GM12878 (cell line): ENCODE data around the gene HUNK.

ENCODE experiments used
- CBFB ChIP-seq: IDR thresholded peaks from 2 replicates; pipeline ENCODE4 v1.6.1; 2016; ENCODE audit warnings: antibody characterized with exemption, low read depth
- CHD1 ChIP-seq: IDR thresholded peaks from 2 replicates; pipeline ENCODE4 v1.6.1; 2012; ENCODE audit warnings: low read depth, low read length, improper control_type of control experiment
- LARP7 ChIP-seq: fragments of 450-650 bp; IDR thresholded peaks from 2 replicates; pipeline ENCODE4 v1.6.1; 2017; ENCODE audit warnings: mild to moderate bottlenecking
- MTA2 ChIP-seq: fragments of 450-650 bp; IDR thresholded peaks from 2 replicates; pipeline ENCODE4 v1.6.1; 2016; ENCODE audit warnings: low read depth, mild to moderate bottlenecking, moderate library complexity
- POLR2A ChIP-seq: IDR thresholded peaks from 2 replicates; pipeline ENCODE4 v1.6.1; 2011; ENCODE audit warnings: low read depth, mild to moderate bottlenecking, low read length
- TARDBP ChIP-seq: IDR thresholded peaks from 2 replicates; pipeline ENCODE4 v1.6.1; 2016; ENCODE audit warnings: borderline replicate concordance
- YY1 ChIP-seq: IDR thresholded peaks from 2 replicates; pipeline ENCODE4 v1.6.1; 2011; ENCODE audit warnings: low read depth, mild to moderate bottlenecking, low read length
- TF ChIP-seq, protein P1 (sequence below): IDR thresholded peaks from 2 replicates; pipeline ENCODE4 v1.6.1; 2012; ENCODE audit warnings: mild to moderate bottlenecking, low read depth, low read length
- TF ChIP-seq, protein P2 (sequence below): fragments of 450-650 bp; IDR thresholded peaks from 2 replicates; pipeline ENCODE4 v1.6.1; 2016; ENCODE audit warnings: mild to moderate bottlenecking, moderate library complexity, borderline replicate concordance
- TF ChIP-seq, protein P3 (sequence below), 3 experiments: IDR thresholded peaks in 2 of 3; conservative IDR thresholded peaks in 1 of 3; 2 replicates each; pipeline ENCODE4 v1.5.1; 2011; ENCODE audit warnings: low read depth in 3 of 3, low read length in 3 of 3, mild to moderate bottlenecking in 3 of 3, control low read depth in 2 of 3, moderate library complexity in 2 of 3, inconsistent platforms in 1 of 3, mixed read lengths in 1 of 3; ENCODE audit not compliant: control insufficient read depth in 2 of 3, insufficient read depth in 1 of 3; ENCODE audit errors: extremely low read depth in 1 of 3

DNA sequence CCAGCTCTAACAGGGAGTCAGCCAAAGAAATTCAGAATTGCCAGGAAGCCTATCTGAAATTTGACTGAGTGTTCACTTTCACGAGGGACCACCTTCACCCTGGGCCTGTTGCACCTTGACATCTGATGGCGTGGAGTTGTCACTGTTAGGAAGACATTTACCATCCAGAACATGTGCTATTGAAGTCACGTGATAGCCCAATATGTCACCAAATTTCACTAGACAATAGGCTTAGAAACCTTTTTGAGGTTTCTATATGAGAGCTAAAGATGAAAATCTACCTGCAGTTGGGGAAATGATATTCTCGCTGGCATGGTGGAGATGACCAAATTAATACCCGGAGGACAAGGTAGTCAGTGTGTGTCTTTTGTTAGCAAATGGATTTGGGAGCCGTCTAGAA lies 102.7 kb downstream of the HUNK start:
- TF ChIP-seq, protein P1, sequence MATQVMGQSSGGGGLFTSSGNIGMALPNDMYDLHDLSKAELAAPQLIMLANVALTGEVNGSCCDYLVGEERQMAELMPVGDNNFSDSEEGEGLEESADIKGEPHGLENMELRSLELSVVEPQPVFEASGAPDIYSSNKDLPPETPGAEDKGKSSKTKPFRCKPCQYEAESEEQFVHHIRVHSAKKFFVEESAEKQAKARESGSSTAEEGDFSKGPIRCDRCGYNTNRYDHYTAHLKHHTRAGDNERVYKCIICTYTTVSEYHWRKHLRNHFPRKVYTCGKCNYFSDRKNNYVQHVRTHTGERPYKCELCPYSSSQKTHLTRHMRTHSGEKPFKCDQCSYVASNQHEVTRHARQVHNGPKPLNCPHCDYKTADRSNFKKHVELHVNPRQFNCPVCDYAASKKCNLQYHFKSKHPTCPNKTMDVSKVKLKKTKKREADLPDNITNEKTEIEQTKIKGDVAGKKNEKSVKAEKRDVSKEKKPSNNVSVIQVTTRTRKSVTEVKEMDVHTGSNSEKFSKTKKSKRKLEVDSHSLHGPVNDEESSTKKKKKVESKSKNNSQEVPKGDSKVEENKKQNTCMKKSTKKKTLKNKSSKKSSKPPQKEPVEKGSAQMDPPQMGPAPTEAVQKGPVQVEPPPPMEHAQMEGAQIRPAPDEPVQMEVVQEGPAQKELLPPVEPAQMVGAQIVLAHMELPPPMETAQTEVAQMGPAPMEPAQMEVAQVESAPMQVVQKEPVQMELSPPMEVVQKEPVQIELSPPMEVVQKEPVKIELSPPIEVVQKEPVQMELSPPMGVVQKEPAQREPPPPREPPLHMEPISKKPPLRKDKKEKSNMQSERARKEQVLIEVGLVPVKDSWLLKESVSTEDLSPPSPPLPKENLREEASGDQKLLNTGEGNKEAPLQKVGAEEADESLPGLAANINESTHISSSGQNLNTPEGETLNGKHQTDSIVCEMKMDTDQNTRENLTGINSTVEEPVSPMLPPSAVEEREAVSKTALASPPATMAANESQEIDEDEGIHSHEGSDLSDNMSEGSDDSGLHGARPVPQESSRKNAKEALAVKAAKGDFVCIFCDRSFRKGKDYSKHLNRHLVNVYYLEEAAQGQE, result no peak
- TF ChIP-seq, protein P2, sequence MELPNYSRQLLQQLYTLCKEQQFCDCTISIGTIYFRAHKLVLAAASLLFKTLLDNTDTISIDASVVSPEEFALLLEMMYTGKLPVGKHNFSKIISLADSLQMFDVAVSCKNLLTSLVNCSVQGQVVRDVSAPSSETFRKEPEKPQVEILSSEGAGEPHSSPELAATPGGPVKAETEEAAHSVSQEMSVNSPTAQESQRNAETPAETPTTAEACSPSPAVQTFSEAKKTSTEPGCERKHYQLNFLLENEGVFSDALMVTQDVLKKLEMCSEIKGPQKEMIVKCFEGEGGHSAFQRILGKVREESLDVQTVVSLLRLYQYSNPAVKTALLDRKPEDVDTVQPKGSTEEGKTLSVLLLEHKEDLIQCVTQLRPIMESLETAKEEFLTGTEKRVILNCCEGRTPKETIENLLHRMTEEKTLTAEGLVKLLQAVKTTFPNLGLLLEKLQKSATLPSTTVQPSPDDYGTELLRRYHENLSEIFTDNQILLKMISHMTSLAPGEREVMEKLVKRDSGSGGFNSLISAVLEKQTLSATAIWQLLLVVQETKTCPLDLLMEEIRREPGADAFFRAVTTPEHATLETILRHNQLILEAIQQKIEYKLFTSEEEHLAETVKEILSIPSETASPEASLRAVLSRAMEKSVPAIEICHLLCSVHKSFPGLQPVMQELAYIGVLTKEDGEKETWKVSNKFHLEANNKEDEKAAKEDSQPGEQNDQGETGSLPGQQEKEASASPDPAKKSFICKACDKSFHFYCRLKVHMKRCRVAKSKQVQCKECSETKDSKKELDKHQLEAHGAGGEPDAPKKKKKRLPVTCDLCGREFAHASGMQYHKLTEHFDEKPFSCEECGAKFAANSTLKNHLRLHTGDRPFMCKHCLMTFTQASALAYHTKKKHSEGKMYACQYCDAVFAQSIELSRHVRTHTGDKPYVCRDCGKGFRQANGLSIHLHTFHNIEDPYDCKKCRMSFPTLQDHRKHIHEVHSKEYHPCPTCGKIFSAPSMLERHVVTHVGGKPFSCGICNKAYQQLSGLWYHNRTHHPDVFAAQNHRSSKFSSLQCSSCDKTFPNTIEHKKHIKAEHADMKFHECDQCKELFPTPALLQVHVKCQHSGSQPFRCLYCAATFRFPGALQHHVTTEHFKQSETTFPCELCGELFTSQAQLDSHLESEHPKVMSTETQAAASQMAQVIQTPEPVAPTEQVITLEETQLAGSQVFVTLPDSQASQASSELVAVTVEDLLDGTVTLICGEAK, result no peak
- TF ChIP-seq, protein P3, sequence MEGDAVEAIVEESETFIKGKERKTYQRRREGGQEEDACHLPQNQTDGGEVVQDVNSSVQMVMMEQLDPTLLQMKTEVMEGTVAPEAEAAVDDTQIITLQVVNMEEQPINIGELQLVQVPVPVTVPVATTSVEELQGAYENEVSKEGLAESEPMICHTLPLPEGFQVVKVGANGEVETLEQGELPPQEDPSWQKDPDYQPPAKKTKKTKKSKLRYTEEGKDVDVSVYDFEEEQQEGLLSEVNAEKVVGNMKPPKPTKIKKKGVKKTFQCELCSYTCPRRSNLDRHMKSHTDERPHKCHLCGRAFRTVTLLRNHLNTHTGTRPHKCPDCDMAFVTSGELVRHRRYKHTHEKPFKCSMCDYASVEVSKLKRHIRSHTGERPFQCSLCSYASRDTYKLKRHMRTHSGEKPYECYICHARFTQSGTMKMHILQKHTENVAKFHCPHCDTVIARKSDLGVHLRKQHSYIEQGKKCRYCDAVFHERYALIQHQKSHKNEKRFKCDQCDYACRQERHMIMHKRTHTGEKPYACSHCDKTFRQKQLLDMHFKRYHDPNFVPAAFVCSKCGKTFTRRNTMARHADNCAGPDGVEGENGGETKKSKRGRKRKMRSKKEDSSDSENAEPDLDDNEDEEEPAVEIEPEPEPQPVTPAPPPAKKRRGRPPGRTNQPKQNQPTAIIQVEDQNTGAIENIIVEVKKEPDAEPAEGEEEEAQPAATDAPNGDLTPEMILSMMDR (IDR thresholded peaks at IDR 0.05 in 2 of 3, conservative IDR thresholded peaks at IDR 0.05 in 1 of 3; ENCODE audit: control insufficient read depth in 2 of 3, extremely low read depth in 1 of 3, insufficient read depth in 1 of 3, low read depth in 3 of 3, low read length in 3 of 3), result no peak
- no peak for TF ChIP-seq MTA2
- no peak for TF ChIP-seq CBFB
- no peak for TF ChIP-seq POLR2A
- TF ChIP-seq YY1, result no peak
- TF ChIP-seq CHD1, result no peak
- no peak for TF ChIP-seq TARDBP
- no peak for TF ChIP-seq LARP7
